KOPT-K1 (cell line): ENCODE results near the gene PPP4R4.
"Not testable (repeated sequence)": the region's sequence is repeated elsewhere in the genome, so short reads cannot be mapped to it uniquely, and the experiment has no call there.

Experiments
- H3K27ac ChIP-seq: fragments of 200-600 bp; sonication (generic); 2 replicates; pipeline ENCODE4 v1.5.1; 2016; ENCODE audit warnings: antibody characterized with exemption, mild to moderate bottlenecking, low read depth, low read length; ENCODE audit not compliant: poor library complexity, severe bottlenecking
- H3K36me3 ChIP-seq: fragments of 200-600 bp; sonication (generic); 2 replicates; pipeline ENCODE4 v1.5.1; 2017; ENCODE audit warnings: antibody characterized with exemption, mild to moderate bottlenecking, low read length, moderate library complexity; ENCODE audit not compliant: insufficient read depth
- H3K9me3 ChIP-seq: fragments of 200-600 bp; sonication (generic); 2 replicates; pipeline ENCODE4 v1.5.1; 2017; ENCODE audit warnings: antibody characterized with exemption, low read length, mild to moderate bottlenecking; ENCODE audit not compliant: insufficient read depth, poor library complexity, severe bottlenecking

PPP4R4 gene

DNA sequence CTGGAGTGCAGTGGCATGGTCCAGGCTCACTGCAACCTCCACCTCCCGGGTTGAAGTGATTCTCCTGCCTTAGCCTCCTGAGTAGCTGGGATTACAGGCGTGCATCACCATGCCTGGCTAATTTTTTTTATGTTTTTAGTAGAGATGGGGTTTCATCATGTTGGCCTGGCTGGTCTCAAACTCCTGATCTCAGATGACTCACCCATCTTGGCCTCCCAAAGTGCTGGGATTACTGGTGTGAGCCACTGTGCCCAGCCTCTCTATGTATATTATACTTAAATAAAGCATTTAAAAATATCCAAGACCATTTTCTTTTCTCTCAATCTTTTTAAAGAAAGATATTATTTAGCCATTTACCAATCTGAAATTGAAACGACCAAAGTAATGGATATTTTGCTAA is 90.1 kb downstream of the PPP4R4 start:
- H3K27ac ChIP-seq, H3K36me3 ChIP-seq: not testable (repeated sequence)

DNA sequence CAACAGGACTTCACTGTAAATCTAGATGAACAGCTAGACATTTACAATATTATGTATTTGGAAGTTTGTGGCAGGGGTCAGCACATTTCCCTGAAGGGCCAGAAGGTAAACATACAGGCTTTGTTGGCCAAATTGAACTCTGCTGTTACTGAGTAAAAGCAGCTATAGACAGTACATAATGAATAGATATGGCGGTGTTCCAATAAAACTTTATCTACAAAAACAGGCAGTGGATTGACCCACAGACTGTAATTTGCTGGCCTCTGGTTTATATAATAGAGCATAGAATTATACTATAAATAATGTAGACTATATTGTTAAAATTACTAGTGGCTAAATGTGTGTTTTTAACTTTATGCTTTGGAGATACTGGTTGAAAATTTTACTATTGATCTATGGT is 93.2 kb downstream of the PPP4R4 start:
- Histone ChIP-seq H3K9me3 (no peaks in the 10 kb centered on the region), H3K36me3 (no peaks in the 10 kb centered on the region), H3K27ac (no peak overlapping the region)

More for the DNA sequence above, 90.1 kb downstream of the PPP4R4 start:
- H3K9me3 ChIP-seq, result not testable (repeated sequence)

DNA sequence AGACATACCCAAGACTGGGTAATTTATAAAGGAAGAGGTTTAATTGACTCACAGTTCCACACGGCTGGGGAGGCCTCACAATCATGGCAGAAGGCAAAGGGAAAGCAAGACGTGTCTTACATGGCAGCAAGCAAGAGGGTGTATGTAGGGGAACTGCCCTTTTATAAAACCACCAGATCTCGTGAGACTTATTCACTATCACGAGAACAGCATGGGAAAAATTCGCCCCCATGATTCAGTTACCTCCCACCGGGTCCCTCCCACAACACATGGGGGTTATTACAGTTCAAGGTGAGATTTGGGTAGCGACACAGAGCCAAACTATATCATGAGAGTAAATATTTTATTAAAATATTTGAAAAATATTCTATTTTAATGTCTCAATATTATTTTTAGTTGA is 94.5 kb downstream of the PPP4R4 start:
- not testable (repeated sequence) for H3K27ac ChIP-seq, H3K36me3 ChIP-seq, H3K9me3 ChIP-seq

DNA sequence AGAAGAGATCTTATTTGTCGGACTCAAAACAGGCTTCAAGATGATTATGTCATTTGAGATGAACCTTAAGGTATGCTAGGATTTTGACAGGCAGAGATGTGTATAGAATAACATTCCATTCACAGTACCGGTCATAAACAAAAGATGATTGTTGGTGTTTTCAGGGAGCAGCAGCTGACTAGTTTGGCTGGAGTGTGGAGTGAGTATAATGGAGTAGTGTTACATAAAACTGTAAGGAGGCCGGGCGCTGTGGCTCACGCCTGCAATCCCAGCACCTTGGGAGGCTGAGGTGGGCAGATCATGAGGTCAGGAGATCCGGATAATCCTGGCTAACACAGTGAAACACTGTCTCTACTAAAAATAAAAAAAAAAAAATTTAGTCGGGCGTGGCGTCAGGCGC is 95.0 kb downstream of the PPP4R4 start:
- H3K27ac ChIP-seq, result no peak overlapping the region
- H3K36me3 ChIP-seq, result no peaks in the 10 kb centered on the region
- H3K9me3 ChIP-seq, result no peaks in the 10 kb centered on the region

DNA sequence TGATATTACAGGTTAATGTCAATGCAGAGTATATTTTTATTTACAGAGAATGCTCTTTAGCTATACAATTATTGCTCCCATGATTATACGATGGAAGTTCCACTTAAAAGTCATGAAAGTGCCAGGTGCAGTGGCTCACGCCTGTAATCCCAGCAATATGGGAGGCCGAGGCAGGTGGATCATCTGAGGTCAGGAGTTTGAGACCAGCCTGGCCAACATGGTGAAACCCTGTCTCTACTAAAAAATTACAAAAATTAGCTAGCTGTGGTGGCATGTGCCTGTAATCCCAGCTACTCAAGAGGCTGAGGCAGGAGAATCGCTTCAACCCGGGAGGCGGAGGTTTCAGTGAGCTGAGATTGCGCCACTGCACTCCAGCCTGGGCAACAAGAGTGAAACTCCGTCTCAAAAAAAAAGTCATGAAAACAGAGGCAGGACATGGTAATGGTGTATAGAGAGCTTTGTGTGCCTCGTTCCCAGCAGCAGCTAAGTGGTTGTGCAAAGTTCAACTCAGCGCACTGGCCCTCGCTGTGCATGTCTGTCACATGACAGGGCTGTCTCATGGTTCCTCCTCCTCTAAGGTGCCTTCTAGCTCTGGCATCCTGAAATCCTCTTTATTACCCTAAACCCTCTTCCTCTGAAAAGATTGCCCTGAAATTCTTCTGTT is 102.9 kb downstream of the PPP4R4 start:
- H3K27ac ChIP-seq, result not testable (repeated sequence)

DNA sequence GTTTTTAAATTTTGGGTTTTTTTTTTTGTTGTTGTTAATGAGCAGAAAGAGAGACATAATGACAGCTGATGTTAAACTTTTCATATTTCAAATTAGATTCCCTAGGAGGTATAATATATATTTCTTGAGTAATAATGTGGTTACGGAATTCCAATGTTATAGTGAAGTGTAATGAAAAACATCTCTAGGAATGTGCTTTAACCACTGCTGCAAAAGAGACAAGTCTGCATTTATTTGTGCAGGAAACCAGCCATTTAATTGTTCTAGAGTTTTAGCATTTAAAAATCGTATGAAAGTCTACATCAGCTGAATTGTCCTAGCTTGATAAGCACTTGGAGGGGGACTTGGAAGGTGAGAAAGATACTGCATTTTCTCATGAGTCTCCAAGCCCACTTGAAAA is 104.6 kb downstream of the PPP4R4 start:
- H3K9me3 ChIP-seq, result no peaks in the 10 kb centered on the region
- H3K36me3 ChIP-seq, result no peaks in the 10 kb centered on the region
- no peak overlapping the region for H3K27ac ChIP-seq

More for the DNA sequence above, 102.9 kb downstream of the PPP4R4 start:
- not testable (repeated sequence) for H3K36me3 ChIP-seq, H3K9me3 ChIP-seq

DNA sequence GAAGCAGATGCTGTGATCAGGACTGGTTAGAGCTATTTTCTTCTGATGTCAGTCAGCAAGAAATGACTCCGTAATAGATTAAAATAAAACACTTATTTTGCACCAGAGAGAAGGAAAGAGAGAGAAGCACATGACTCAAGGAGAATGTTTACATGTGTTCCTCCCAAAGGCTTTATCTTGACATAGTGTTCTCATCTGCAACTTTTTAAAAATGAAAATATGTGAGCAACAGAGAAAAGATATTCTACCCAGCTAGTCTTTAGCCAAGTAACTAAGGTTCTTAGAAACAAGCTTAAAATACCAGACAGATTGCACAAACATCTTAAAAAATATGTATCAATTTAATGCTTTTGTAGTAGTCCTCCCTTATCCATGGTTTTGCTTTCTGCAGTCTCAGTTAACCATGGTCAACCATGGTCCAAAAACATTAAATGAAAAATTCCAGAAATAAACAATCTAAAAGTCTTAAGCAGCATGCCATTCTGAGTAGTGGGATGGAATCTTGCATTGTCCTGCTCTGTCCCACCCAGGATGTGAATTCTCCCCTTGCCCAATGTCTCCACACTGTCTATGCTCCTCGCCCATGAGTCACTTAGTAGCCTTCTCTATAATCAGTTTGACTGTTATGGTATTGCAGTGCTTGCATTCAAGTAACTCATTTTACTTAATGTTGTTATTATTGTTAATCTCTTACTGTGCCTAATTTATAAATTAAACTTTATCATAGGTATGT is 109.0 kb downstream of the PPP4R4 start:
- Histone ChIP-seq H3K27ac (no peak overlapping the region), H3K9me3 (no peaks in the 10 kb centered on the region), H3K36me3 (no peaks in the 10 kb centered on the region)

DNA sequence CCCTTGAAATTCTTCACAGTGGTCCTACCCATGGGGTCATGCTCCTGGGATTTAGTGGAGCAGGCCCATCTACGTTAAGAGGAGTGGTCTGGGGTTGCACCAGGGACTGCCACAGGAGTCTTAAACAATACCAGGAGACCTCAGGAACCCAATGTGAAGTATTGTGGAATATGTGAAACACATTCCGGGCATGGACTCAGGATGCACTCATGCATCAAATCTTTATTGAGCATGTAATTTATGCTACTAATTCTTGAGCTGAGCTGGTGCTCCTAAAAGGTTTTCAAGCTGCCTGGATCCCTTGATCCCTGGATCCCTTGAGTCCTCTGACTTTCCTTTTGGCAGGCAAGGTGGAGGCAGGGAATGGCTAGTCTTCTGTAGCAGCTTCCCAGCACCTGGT is 110.1 kb downstream of the PPP4R4 start:
- Histone ChIP-seq H3K9me3 (no peaks in the 10 kb centered on the region), H3K27ac (no peak overlapping the region), H3K36me3 (no peaks in the 10 kb centered on the region)

DNA sequence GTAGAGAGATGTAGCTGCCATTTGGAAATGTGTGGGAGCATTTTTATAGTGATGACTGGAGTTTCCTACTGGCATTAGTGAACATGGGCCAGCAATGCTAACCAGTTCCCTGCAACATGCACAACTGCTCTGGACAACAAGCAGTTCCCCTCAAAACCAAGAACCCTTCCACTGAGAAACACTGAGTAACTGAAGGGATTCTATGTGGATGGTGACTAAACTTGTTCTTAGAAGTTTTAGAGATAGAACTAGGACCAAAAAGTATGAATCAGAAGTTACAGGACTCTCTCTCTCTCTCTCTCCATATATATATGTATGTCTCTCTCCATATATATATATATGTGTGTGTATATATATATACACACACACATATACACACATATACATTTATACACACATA is 111.0 kb downstream of the PPP4R4 start:
- Histone ChIP-seq H3K27ac (no peak overlapping the region), H3K36me3 (no peaks in the 10 kb centered on the region), H3K9me3 (no peaks in the 10 kb centered on the region)

DNA sequence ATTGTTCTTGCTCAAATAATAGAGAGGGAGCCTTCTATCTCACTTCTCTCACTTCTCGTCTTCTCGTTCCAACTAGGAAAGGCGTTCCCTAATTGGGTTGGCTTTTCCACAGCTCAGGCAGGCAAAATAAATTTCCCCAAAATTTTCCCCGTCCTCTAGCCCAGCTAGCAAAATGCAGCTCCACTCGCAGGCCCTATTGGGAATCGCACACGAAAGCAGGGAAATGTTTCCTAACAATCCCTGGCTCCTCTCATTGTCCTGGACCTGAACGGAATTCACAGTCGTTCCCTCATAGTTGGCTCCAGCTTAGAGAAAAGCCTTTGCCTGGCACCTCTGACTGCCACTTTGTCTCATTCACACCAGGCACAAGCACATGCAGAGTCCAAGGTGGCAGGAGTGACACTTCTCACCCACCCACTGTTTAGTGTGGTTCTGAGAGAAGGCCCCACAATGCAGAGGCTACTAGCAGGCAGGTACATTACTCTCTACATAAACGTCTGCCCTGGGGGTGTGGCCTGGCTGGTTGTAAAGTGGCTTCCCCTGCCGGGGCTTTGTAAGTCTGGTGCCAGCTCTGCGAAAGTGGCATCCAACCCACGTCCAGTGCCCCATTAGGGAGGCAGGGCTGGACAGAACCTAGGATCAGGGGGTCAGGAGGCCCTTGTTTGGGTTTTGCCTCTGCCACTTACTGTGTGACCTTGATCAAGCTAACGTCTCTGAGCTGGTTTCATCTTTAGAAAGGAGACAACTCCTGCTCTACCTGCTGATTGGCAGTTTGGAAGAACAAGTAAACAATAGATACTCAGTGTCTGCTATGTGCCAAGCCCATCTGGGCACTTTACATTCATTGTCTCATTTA is 114.7 kb downstream of the PPP4R4 start:
- H3K9me3 ChIP-seq, result no peaks in the 10 kb centered on the region
- H3K27ac ChIP-seq, result no peak overlapping the region
- H3K36me3 ChIP-seq, result no peaks in the 10 kb centered on the region

DNA sequence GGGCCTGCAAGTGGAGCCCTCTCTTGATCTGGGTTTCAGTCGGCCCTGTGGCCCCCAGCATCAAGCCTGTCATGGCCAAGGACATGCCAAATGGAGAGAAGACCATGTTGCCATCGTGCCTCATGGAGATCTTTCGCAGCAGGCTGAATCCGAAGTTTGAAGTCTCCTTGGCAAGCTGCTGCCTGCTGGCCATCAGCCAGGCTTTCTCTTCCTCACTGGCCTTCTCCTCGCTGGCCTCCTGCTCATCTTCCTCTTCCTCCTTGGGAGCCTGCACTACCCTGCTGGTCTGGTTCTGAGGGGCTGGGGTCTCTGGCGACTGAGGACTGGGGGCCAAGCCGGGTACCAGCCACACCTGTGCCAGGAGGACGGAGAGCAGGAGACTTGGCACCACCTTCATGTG is 116.1 kb downstream of the PPP4R4 start:
- Histone ChIP-seq H3K9me3 (no peaks in the 10 kb centered on the region), H3K27ac (no peak overlapping the region), H3K36me3 (no peaks in the 10 kb centered on the region)

DNA sequence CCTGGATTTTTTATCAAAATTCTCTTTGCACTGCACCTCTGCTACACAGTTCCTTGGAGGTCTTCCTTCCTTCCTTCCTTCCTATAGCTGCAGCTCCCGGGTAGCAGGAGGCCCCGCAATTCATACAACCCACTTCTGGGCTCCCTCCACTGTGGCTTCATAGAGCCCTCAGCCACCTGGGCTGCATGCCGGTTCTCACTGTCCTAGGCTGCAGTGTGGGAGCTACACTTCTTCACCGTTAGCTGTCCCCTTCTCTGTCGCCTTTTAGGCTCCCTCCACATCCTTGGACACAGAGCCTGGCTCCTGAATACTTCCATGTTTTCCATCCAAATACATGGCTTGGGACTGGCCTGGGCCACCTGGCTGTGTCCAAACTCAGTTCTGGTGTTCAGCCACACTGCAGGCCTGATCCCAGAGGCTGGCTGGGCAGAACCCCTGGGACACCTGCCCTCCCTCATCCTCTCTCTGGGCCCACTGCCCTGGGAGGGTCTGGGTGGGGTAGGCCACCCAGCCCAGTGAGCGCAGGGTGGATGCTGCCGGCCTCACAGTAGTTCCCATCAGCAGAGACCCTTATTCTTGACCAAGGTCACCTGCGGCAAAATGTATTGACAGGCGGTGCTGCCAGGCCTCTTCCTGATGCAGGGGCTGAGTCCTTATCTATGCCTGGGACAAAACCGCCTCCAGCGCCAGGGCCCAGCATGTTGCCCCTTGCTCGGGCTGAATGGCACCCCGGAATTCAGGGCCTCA is 117.2 kb downstream of the PPP4R4 start:
- no peak overlapping the region for H3K27ac ChIP-seq
- no peaks in the 10 kb centered on the region for H3K36me3 ChIP-seq
- no peaks in the 10 kb centered on the region for H3K9me3 ChIP-seq

DNA sequence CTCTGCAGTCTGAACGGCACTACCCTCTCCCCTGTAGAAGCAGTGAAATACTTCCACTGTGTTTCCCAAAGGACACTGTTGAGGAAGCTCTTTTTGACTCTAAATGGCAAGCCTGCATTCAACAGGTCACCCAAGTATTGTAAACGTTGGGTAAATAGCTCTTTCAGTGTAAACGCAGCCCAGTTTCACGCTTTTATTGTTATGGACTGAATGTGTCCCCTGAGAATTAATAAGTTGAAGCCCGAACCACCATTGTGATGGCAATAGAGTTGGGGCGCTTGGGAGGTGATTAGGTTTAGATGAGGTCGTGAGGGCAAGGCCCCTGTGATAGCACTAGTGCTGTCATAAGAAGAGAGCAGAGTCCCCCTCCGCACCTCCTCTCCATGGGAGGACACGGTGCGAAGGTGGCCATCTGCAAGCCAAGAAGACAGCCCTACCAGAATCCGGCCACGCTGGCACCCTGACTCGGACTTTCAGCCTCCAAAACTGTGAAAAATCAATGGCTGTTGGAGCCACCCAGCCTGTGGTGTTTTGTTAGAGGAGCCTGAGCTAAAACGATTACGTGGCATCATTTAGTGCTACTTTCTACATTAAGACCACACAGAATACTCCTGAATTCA is 117.9 kb downstream of the PPP4R4 start:
- Histone ChIP-seq H3K27ac (no peak overlapping the region), H3K36me3 (no peaks in the 10 kb centered on the region), H3K9me3 (no peaks in the 10 kb centered on the region)

DNA sequence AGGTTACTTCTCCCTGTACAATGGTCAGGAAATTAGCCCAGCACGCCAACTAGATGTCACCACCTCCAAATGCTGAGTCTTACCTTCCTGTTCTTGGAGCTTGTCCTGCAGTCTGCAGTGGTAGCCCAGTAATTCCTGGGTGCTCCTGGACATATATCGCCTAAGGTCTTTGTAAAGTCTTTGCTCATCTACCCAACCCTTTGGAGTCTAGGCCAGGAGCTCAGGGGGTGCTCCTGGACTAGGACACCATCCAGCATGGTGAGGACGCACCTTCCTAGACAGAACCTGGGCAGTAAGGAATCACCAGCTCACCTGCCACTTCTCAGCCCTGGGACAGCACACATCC is 118.4 kb downstream of the PPP4R4 start:
- Histone ChIP-seq H3K36me3 (no peaks in the 10 kb centered on the region), H3K27ac (no peak overlapping the region), H3K9me3 (no peaks in the 10 kb centered on the region)
